SK-N-SH treated with all-trans-retinoic acid at 6 μM for 48 hours (cell line): ENCODE data around the gene CCDC188.

Experiments
- ATAC-seq: fragments of 200-7000 bp; cut with Tn5 transposase; 3 replicates; pipeline ENCODE4 v1.9.1; 2020; ENCODE audit warnings: mild to moderate bottlenecking, moderate library complexity
- ARNTL ChIP-seq: fragments of 450-650 bp; formaldehyde crosslinking; IDR thresholded peaks from 2 replicates; pipeline ENCODE4 v1.5.0; 2020; ENCODE audit warnings: low read depth, mild to moderate bottlenecking, moderate library complexity, borderline replicate concordance
- BACH2 ChIP-seq: fragments of 250-450 bp; sonication (Bioruptor Pico); IDR thresholded peaks from 2 replicates; pipeline ENCODE4 v1.9.0; 2021; ENCODE audit warnings: mild to moderate bottlenecking, borderline replicate concordance
- CSDC2 ChIP-seq: fragments of 250-450 bp; sonication (Bioruptor Pico); IDR thresholded peaks from 2 replicates; pipeline ENCODE4 v1.5.0; 2020; ENCODE audit warnings: mild to moderate bottlenecking, moderate library complexity
- ESRRG ChIP-seq: fragments of 250-450 bp; sonication (Bioruptor Pico); IDR thresholded peaks from 2 replicates; pipeline ENCODE4 v1.6.1; 2021; ENCODE audit warnings: mild to moderate bottlenecking
- GLIS3 ChIP-seq: fragments of 250-450 bp; sonication (Bioruptor Pico); IDR thresholded peaks from 2 replicates; pipeline ENCODE4 v1.5.0; 2020; ENCODE audit warnings: mild to moderate bottlenecking, moderate library complexity
- PPARA ChIP-seq: fragments of 250-450 bp; sonication (Bioruptor Pico); IDR thresholded peaks from 2 replicates; pipeline ENCODE4 v1.5.0; 2020; ENCODE audit warnings: mild to moderate bottlenecking, borderline replicate concordance
- TCF4 ChIP-seq: fragments of 250-450 bp; sonication (Bioruptor Pico); IDR thresholded peaks from 2 replicates; pipeline ENCODE4 v1.8.0; 2021; ENCODE audit warnings: mild to moderate bottlenecking, moderate library complexity, borderline replicate concordance
- TOX ChIP-seq: fragments of 250-450 bp; sonication (Bioruptor Pico); IDR thresholded peaks from 2 replicates; pipeline ENCODE4 v1.8.0; 2021; ENCODE audit warnings: mild to moderate bottlenecking, moderate library complexity, borderline replicate concordance
- ZFP30 ChIP-seq: fragments of 450-650 bp; formaldehyde crosslinking; IDR thresholded peaks from 2 replicates; pipeline ENCODE4 v1.5.0; 2022; ENCODE audit warnings: mild to moderate bottlenecking, moderate library complexity
- ZNF565 ChIP-seq: fragments of 450-650 bp; formaldehyde crosslinking; conservative IDR thresholded peaks from 2 replicates; pipeline ENCODE4 v1.5.0; 2020; ENCODE audit warnings: low read depth, mild to moderate bottlenecking, moderate library complexity
- ZNF70 ChIP-seq: fragments of 450-650 bp; formaldehyde crosslinking; IDR thresholded peaks from 2 replicates; pipeline ENCODE4 v1.5.0; 2020; ENCODE audit warnings: mild to moderate bottlenecking, moderate library complexity
- TF ChIP-seq, protein P1 (sequence below): fragments of 250-450 bp; sonication (Bioruptor Pico); IDR thresholded peaks from 2 replicates; pipeline ENCODE4 v1.8.0; 2021; ENCODE audit warnings: low read depth, mild to moderate bottlenecking, moderate library complexity, borderline replicate concordance
- TF ChIP-seq, protein P2 (sequence below): fragments of 250-450 bp; sonication (Bioruptor Pico); IDR thresholded peaks from 2 replicates; pipeline ENCODE4 v1.8.0; 2020; ENCODE audit warnings: mild to moderate bottlenecking, moderate library complexity, borderline replicate concordance
- TF ChIP-seq, protein P3 (sequence below): fragments of 250-450 bp; sonication (Bioruptor Pico); IDR thresholded peaks from 2 replicates; pipeline ENCODE4 v1.5.0; 2020; ENCODE audit warnings: mild to moderate bottlenecking, moderate library complexity
- TF ChIP-seq, protein P4 (sequence below): fragments of 250-450 bp; sonication (Bioruptor Pico); IDR thresholded peaks from 2 replicates; pipeline ENCODE4 v1.5.1; 2021; ENCODE audit warnings: mild to moderate bottlenecking, moderate library complexity

The CCDC188 gene

DNA sequence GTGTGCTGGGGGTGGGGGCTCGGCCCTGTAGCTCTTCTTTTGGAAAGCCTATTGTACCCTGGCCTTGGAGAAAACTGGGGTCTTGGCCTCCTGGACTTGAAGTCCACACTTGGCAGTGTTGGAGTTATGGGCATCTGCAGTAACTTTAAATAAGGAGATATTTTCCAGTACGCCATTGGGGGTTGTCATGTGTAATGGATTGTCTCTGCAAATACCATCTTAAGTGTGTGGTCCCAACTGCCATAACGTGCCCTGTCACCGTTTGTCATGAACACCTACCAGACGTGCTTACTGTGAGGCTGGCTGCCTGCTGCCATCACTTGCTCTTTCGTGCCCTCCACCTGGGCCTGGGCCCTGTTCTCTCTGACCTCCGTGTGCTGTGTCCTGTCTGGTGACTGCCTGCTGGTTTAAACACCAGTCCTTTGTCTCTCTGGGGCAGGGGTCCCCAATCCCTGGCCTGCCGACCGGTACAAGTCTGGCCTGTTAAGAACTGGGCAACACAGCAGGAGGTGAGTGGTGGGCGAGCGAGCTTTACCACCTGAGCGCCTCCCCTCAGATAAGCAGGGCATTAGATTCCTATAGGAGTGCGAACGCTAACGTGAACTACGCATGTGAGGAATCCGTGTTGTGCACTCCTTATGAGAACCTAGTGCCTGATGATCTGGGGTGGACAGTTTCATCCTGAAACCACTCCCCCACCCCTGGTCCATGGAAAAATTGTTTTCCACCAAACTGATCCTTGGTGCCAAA is 22.8 kb downstream of the CCDC188 start:
- TF ChIP-seq ARNTL (CRISPR knock-in tag): no peak
- TF ChIP-seq ZNF565 (CRISPR knock-in tag): no peak
- TF ChIP-seq ZNF70: no peak
- TF ChIP-seq BACH2 (CRISPR knock-in tag): no peak
- TF ChIP-seq PPARA (CRISPR knock-in tag): no peak
- TF ChIP-seq CSDC2 (CRISPR knock-in tag): no peak
- no peak for TF ChIP-seq ZFP30 (CRISPR knock-in tag)
- no peak for TF ChIP-seq TOX (CRISPR knock-in tag)
- TF ChIP-seq, protein P1, sequence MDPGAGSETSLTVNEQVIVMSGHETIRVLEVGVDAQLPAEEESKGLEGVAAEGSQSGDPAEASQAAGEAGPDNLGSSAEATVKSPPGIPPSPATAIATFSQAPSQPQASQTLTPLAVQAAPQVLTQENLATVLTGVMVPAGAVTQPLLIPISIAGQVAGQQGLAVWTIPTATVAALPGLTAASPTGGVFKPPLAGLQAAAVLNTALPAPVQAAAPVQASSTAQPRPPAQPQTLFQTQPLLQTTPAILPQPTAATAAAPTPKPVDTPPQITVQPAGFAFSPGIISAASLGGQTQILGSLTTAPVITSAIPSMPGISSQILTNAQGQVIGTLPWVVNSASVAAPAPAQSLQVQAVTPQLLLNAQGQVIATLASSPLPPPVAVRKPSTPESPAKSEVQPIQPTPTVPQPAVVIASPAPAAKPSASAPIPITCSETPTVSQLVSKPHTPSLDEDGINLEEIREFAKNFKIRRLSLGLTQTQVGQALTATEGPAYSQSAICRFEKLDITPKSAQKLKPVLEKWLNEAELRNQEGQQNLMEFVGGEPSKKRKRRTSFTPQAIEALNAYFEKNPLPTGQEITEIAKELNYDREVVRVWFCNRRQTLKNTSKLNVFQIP (CRISPR knock-in tag): no peak
- TF ChIP-seq, protein P2, sequence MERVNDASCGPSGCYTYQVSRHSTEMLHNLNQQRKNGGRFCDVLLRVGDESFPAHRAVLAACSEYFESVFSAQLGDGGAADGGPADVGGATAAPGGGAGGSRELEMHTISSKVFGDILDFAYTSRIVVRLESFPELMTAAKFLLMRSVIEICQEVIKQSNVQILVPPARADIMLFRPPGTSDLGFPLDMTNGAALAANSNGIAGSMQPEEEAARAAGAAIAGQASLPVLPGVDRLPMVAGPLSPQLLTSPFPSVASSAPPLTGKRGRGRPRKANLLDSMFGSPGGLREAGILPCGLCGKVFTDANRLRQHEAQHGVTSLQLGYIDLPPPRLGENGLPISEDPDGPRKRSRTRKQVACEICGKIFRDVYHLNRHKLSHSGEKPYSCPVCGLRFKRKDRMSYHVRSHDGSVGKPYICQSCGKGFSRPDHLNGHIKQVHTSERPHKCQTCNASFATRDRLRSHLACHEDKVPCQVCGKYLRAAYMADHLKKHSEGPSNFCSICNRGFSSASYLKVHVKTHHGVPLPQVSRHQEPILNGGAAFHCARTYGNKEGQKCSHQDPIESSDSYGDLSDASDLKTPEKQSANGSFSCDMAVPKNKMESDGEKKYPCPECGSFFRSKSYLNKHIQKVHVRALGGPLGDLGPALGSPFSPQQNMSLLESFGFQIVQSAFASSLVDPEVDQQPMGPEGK (CRISPR knock-in tag): no peak
- TF ChIP-seq, protein P3, sequence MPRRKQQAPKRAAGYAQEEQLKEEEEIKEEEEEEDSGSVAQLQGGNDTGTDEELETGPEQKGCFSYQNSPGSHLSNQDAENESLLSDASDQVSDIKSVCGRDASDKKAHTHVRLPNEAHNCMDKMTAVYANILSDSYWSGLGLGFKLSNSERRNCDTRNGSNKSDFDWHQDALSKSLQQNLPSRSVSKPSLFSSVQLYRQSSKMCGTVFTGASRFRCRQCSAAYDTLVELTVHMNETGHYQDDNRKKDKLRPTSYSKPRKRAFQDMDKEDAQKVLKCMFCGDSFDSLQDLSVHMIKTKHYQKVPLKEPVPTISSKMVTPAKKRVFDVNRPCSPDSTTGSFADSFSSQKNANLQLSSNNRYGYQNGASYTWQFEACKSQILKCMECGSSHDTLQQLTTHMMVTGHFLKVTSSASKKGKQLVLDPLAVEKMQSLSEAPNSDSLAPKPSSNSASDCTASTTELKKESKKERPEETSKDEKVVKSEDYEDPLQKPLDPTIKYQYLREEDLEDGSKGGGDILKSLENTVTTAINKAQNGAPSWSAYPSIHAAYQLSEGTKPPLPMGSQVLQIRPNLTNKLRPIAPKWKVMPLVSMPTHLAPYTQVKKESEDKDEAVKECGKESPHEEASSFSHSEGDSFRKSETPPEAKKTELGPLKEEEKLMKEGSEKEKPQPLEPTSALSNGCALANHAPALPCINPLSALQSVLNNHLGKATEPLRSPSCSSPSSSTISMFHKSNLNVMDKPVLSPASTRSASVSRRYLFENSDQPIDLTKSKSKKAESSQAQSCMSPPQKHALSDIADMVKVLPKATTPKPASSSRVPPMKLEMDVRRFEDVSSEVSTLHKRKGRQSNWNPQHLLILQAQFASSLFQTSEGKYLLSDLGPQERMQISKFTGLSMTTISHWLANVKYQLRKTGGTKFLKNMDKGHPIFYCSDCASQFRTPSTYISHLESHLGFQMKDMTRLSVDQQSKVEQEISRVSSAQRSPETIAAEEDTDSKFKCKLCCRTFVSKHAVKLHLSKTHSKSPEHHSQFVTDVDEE (CRISPR knock-in tag): no peak
- TF ChIP-seq, all 23 proteins: peak for 0
- ATAC-seq: no peak

DNA sequence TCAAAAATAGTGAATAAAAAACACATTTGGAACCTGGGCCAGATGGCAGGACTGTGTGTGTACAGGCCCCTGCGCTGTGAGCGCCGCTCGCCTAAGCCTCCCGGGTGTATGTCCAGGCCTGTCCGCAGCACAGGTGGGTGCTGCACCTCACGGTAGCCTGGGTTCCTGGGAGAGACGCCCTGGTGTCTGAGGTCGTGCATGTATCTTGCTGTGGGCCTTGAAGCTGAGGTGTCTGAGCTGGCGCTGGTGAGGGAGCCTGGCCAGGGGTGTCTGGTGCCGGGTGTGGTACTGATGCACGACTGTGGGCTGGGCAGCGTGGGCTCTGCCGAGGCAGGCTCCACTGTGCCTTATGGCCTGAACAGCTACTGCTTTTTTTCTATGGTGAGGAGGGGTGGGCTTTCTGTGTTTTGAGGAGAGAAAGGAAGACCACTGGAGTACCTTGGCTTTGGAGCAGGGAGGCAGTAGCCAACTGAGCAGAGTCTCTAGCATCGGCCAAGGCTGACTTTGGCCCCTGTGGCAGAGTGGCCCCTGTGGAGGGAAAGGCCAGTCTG is 23.5 kb downstream of the CCDC188 start:
- TF ChIP-seq GLIS3 (CRISPR knock-in tag) (no peak), ZNF565 (CRISPR knock-in tag) (no peak), BACH2 (CRISPR knock-in tag) (no peak), ESRRG (CRISPR knock-in tag) (no peak), PPARA (CRISPR knock-in tag) (no peak)
- TF ChIP-seq, protein P2 (CRISPR knock-in tag): no peak
- TF ChIP-seq, protein P4, sequence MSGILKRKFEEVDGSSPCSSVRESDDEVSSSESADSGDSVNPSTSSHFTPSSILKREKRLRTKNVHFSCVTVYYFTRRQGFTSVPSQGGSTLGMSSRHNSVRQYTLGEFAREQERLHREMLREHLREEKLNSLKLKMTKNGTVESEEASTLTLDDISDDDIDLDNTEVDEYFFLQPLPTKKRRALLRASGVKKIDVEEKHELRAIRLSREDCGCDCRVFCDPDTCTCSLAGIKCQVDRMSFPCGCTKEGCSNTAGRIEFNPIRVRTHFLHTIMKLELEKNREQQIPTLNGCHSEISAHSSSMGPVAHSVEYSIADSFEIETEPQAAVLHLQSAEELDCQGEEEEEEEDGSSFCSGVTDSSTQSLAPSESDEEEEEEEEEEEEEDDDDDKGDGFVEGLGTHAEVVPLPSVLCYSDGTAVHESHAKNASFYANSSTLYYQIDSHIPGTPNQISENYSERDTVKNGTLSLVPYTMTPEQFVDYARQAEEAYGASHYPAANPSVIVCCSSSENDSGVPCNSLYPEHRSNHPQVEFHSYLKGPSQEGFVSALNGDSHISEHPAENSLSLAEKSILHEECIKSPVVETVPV (CRISPR knock-in tag): no peak
- no peak for ATAC-seq

DNA sequence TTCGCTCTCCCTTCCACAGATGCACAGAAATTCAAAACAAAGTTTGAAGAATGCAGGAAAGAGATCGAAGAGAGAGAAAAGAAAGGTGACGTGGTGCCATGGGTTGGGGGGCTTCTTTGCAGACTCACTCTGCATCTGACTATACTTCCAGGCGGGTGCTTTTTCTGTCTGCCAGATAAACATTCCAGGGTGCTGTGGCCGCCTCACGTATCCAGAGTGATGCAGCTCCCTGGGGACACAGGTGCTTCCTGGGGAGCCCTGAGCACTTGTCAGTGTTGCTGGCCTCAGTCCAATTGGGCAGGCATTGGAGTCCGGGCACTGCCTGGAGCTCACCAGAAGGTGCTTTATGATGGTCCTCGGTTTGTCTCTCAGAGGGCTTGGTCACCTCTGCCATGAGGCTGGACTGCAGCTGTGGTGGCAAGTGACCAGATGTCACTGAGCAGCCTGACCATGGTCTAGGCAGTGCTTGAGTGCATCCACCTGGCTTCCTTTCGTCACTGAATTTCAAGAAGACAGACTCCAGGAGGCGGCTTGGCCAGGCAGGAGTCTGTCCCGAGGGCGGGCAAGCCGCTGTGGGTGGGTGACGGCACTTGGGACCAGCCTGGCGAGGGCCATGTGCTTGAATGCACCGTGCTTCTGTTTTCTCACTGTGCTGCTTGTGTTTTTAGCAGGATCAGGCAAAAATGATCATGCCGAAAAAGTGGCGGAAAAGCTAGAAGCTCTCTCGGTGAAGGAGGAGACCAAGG is 24.4 kb downstream of the CCDC188 start:
- ATAC-seq: no peak
- TF ChIP-seq TOX (CRISPR knock-in tag) (no peak), PPARA (CRISPR knock-in tag) (no peak), GLIS3 (CRISPR knock-in tag) (no peak), TCF4 (no peak)
- TF ChIP-seq, protein P3 (CRISPR knock-in tag): no peak
